Smooth muscle cell (in vitro differentiated cells): ENCODE measurements around the gene IGFBP4. TPM values are rescaled to one million over a fixed set of nuclear protein-coding genes. Genes with fewer than 3 reads are reported as not detected.

Experiments used
- DNase-seq: peaks from one replicate; lab custom pipeline; 2025; ENCODE audit not compliant: unreplicated experiment; lab: John Stamatoyannopoulos, UW
- H2AFZ ChIP-seq: fragments of 200-600 bp; sonication (generic); 2 replicates; pipeline ENCODE4 v1.6.0; 2016; ENCODE audit warnings: antibody characterized with exemption, low read depth, mild to moderate bottlenecking
- H3F3A ChIP-seq: fragments of 200-600 bp; sonication (generic); 2 replicates; pipeline ENCODE4 v1.6.0; 2017; ENCODE audit warnings: antibody characterized with exemption, low read depth
- H3K27ac ChIP-seq: fragments of 200-600 bp; sonication (generic); 2 replicates; pipeline ENCODE4 v1.5.1; 2016; ENCODE audit warnings: low read depth, mild to moderate bottlenecking
- H3K27me3 ChIP-seq: fragments of 200-600 bp; sonication (generic); 2 replicates; pipeline ENCODE4 v1.6.1; 2016; ENCODE audit warnings: low read depth, mild to moderate bottlenecking
- H3K36me3 ChIP-seq: fragments of 200-600 bp; sonication (generic); 2 replicates; pipeline ENCODE4 v1.5.1; 2016; ENCODE audit warnings: low read depth
- H3K4me1 ChIP-seq: fragments of 200-600 bp; sonication (generic); 2 replicates; pipeline ENCODE4 v1.5.1; 2016; ENCODE audit warnings: low read depth
- H3K4me2 ChIP-seq: fragments of 200-600 bp; sonication (generic); 2 replicates; pipeline ENCODE4 v1.6.0; 2016; ENCODE audit warnings: mild to moderate bottlenecking
- H3K4me3 ChIP-seq: fragments of 200-600 bp; sonication (generic); 2 replicates; pipeline ENCODE4 v1.5.1; 2016; ENCODE audit warnings: mild to moderate bottlenecking
- H3K79me2 ChIP-seq: fragments of 200-600 bp; sonication (generic); 2 replicates; pipeline ENCODE4 v1.6.0; 2016; ENCODE audit warnings: low read depth, mild to moderate bottlenecking
- H3K9ac ChIP-seq: fragments of 200-600 bp; sonication (generic); 2 replicates; pipeline ENCODE4 v1.6.0; 2016; ENCODE audit warnings: low read depth
- H3K9me3 ChIP-seq: fragments of 200-600 bp; sonication (generic); replicated peaks from 2 replicates; pipeline ENCODE4 v1.5.1; 2016; ENCODE audit warnings: low read depth
- H4K20me1 ChIP-seq: fragments of 200-600 bp; sonication (generic); 2 replicates; pipeline ENCODE4 v1.6.0; 2016; ENCODE audit warnings: low read depth
- WGBS: methylation state at CpG from one replicate; pipeline ENCODE4 v1.1.7; 2016; ENCODE audit warnings: low lambda C conversion rate; 5-methylcytosine and 5-hydroxymethylcytosine counted together
- polyA plus RNA-seq: library from polyadenylated mRNA; unstranded; fragments of >200 nt; fragmentation: Nextera tagmentation; extraction: Ambion mirVana; gene quantifications from 2 replicates; pipeline ENCODE4 v1.2.1, GENCODE V29; 2016
- total RNA-seq: library from RNA; depleted of rRNA; stranded (reverse); fragments of >200 nt; gene quantifications from 2 replicates; pipeline ENCODE4 v1.2.3, GENCODE V29; 2014
- TF ChIP-seq, protein P1 (sequence below): fragments of 200-600 bp; sonication (generic); IDR thresholded peaks from 2 replicates; pipeline ENCODE4 v1.5.1; 2017; ENCODE audit warnings: borderline replicate concordance, mild to moderate bottlenecking, antibody characterized with exemption; ENCODE audit not compliant: insufficient read depth, poor library complexity, severe bottlenecking

IGFBP4 gene
- total and polyA plus RNA-seq, 2 experiments from 2014 or later = 91.0 to 305 TPM

DNA sequence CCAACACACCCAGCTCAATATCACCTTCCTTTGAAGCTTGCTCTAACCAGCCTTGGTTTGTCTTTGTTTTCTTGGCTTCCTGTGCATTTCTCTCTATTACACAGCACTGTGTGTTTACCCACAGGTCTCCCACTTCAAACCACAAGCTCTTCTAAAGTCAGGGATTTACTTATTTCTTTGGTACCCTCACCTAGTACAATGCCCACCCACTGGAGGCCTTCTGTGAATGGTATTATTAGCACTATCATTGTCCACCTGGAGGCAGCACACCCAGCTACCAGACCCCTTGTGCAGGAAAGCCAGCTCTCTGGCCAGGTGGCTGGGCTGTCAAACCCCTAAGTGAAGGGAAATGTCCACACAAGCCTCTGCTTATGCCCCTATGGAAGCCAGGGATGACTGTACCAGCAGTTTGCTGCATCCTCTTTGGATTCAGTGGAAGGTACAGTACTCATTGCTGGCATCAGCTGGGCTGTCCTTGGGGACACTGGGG lies 16.2 kb upstream of the IGFBP4 start:
- H3F3A ChIP-seq = no peaks in the 10 kb centered on the region
- no peak overlapping the region for H3K9ac ChIP-seq
- H3K4me2 ChIP-seq = no peak overlapping the region
- no peaks in the 10 kb centered on the region for H3K79me2 ChIP-seq
- no peak for DNase-seq
- no peaks in the 10 kb centered on the region for H3K9me3 ChIP-seq
- no peaks in the 10 kb centered on the region for H3K36me3 ChIP-seq
- TF ChIP-seq, protein P1, sequence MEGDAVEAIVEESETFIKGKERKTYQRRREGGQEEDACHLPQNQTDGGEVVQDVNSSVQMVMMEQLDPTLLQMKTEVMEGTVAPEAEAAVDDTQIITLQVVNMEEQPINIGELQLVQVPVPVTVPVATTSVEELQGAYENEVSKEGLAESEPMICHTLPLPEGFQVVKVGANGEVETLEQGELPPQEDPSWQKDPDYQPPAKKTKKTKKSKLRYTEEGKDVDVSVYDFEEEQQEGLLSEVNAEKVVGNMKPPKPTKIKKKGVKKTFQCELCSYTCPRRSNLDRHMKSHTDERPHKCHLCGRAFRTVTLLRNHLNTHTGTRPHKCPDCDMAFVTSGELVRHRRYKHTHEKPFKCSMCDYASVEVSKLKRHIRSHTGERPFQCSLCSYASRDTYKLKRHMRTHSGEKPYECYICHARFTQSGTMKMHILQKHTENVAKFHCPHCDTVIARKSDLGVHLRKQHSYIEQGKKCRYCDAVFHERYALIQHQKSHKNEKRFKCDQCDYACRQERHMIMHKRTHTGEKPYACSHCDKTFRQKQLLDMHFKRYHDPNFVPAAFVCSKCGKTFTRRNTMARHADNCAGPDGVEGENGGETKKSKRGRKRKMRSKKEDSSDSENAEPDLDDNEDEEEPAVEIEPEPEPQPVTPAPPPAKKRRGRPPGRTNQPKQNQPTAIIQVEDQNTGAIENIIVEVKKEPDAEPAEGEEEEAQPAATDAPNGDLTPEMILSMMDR = no peak
- H3K27me3 ChIP-seq = no peaks in the 10 kb centered on the region
- no peaks in the 10 kb centered on the region for H4K20me1 ChIP-seq
- H3K27ac ChIP-seq = no peak overlapping the region
- H3K4me1 ChIP-seq = no peaks in the 10 kb centered on the region
- no peak overlapping the region for H2AFZ ChIP-seq
- H3K4me3 ChIP-seq = no peak overlapping the region

DNA sequence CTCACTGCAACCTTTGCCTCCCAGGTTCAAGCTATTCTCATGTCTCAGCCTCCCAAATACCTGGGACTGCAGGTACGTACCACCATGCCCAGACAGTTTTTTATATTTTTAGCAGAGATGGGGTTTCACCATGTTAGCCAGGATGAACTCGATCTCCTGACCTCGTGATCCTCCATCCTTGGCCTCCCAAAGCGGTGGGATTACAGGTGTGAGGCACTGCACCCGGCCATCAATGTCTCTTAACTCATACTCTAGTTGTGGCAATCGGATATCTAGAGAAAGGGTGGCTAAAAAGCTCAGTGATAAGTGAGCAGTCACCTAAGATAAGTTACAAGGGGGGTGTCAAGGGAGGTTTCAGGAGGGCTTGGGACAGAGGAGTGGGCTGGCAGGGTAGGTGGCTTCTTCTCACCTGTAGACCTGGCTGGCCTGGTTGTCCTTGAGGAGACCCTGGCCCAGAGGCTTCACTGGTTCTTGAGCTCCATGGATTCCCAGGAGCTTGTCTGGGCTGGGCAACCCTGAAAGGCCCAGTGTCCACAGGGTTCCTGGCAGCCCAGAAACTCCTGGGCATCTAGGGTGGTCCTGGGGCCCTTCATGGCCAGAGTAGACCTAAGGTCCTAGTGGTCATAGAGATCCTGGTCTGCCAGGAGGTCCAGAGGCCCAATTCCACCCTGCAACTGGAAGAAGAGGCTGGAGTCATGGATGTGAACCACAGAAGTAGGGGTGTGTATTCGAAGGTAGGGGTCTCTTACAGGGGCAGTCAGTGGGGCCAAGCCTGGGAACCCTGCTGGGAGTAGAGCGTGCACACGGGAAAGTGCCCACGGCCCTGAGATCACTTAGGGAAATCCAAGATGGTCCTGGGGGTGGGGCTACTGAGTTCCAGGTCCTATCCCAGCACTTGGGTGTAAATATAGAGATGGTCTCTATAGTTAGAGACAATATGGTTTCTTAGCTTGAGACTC lies 12.7 kb upstream of the IGFBP4 start:
- Histone ChIP-seq H3K4me2 (no peak overlapping the region), H4K20me1 (no peaks in the 10 kb centered on the region), H3K79me2 (no peaks in the 10 kb centered on the region), H3K9ac (no peak overlapping the region), H2AFZ (no peak overlapping the region), H3K4me3 (no peak overlapping the region), H3K4me1 (peaks cover 3% of the 10 kb centered on the region), H3K36me3 (no peaks in the 10 kb centered on the region), H3K27ac (no peak overlapping the region), H3K27me3 (no peaks in the 10 kb centered on the region), H3F3A (no peaks in the 10 kb centered on the region), H3K9me3 (no peaks in the 10 kb centered on the region)
- WGBS = 93% methylated on average over 10 of the region's 10 CpGs
- TF ChIP-seq, protein P1 = no peak
- no peak for DNase-seq

DNA sequence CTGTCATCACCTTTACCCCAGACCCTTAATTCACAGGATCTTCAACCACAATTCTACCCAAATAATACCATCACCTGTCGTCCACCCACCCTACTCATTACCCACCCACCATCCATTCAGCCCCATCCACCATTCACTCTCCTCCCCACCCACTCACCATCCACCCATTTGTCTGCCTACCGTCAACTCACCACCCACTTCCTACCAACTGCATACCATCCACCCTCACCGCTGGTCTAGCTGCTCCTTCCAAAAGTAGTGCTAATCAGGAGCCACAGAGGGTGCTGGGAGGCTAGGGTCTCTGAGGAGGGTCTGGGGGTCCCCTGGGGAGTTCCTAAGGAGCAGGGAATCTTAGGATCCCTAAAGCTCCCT lies 12.0 kb upstream of the IGFBP4 start:
- H3K4me3 ChIP-seq = no peak overlapping the region
- H3K27ac ChIP-seq = no peak overlapping the region
- 79% methylated on average over 3 of the region's 3 CpGs for WGBS
- no peaks in the 10 kb centered on the region for H3K27me3 ChIP-seq
- H3K79me2 ChIP-seq = no peaks in the 10 kb centered on the region
- H2AFZ ChIP-seq = no peak overlapping the region
- DNase-seq = no peak
- no peak overlapping the region for H3K9ac ChIP-seq
- no peaks in the 10 kb centered on the region for H4K20me1 ChIP-seq
- peaks cover 3% of the 10 kb centered on the region for H3K4me1 ChIP-seq
- no peaks in the 10 kb centered on the region for H3K36me3 ChIP-seq
- H3F3A ChIP-seq = no peaks in the 10 kb centered on the region
- H3K9me3 ChIP-seq = no peaks in the 10 kb centered on the region
- TF ChIP-seq, protein P1 = no peak
- H3K4me2 ChIP-seq = no peak overlapping the region
